Ishikawa (cell line): Measurements from ENCODE around the gene IVL.

Experiments used
- CEBPB ChIP-seq: IDR thresholded peaks from 2 replicates; pipeline ENCODE4 v1.6.1; 2012
- CREB1 ChIP-seq: IDR thresholded peaks from 2 replicates; pipeline ENCODE4 v1.6.1; 2012; ENCODE audit warnings: low read depth
- EGR1 ChIP-seq: IDR thresholded peaks from 2 replicates; pipeline ENCODE4 v1.6.1; 2012
- EP300 ChIP-seq: IDR thresholded peaks from 2 replicates; pipeline ENCODE4 v1.6.1; 2012; ENCODE audit warnings: borderline replicate concordance
- FOXM1 ChIP-seq: IDR thresholded peaks from 2 replicates; pipeline ENCODE4 v1.6.1; 2012; ENCODE audit warnings: low read depth, borderline replicate concordance
- MAX ChIP-seq: IDR thresholded peaks from 2 replicates; pipeline ENCODE4 v1.6.1; 2012
- NFIC ChIP-seq: IDR thresholded peaks from 2 replicates; pipeline ENCODE4 v1.6.1; 2012
- RAD21 ChIP-seq: IDR thresholded peaks from 2 replicates; pipeline ENCODE4 v1.6.1; 2012; ENCODE audit warnings: low read depth
- TAF1 ChIP-seq: IDR thresholded peaks from 2 replicates; pipeline ENCODE4 v1.6.1; 2012; ENCODE audit warnings: low read depth, mild to moderate bottlenecking
- TCF12 ChIP-seq: IDR thresholded peaks from 2 replicates; pipeline ENCODE4 v1.6.1; 2012; ENCODE audit warnings: low read depth
- TEAD4 ChIP-seq: IDR thresholded peaks from 2 replicates; pipeline ENCODE4 v1.6.1; 2012
- USF1 ChIP-seq: IDR thresholded peaks from 2 replicates; pipeline ENCODE4 v1.6.1; 2012
- YY1 ChIP-seq: IDR thresholded peaks from 2 replicates; pipeline ENCODE4 v1.6.1; 2012; ENCODE audit warnings: low read depth
- ZBTB7A ChIP-seq: IDR thresholded peaks from 2 replicates; pipeline ENCODE4 v1.6.1; 2012; ENCODE audit warnings: low read depth
- TF ChIP-seq, protein P1 (sequence below): IDR thresholded peaks from 2 replicates; pipeline ENCODE4 v1.6.1; 2012; ENCODE audit warnings: low read depth, mild to moderate bottlenecking

IVL gene

DNA sequence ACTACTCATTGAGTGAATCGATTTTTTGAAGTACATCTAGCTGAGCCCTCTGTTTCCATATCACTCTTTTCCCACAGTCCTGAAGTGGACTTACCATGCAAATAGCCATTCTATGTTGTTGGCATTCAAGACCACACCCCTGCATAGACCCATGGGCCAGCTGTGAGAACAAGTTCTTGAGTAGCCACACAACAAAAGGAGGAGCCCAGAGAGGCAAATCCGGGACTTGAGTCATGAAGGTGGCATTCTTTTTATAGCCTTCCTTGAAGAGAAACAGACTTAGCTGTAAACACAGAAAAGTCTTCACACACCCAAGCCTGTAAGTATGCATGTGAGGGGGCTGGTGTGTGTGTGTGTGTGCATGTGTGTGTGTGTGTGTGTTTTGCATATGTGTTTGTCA, 24.9 kb downstream of the IVL start:
- TF ChIP-seq YY1 (no peak), TCF12 (no peak), MAX (no peak), EGR1 (no peak), CREB1 (no peak), USF1 (no peak), FOXM1 (no peak), EP300 (no peak), CEBPB (no peak), TAF1 (no peak), TEAD4 (no peak)
- TF ChIP-seq, protein P1, sequence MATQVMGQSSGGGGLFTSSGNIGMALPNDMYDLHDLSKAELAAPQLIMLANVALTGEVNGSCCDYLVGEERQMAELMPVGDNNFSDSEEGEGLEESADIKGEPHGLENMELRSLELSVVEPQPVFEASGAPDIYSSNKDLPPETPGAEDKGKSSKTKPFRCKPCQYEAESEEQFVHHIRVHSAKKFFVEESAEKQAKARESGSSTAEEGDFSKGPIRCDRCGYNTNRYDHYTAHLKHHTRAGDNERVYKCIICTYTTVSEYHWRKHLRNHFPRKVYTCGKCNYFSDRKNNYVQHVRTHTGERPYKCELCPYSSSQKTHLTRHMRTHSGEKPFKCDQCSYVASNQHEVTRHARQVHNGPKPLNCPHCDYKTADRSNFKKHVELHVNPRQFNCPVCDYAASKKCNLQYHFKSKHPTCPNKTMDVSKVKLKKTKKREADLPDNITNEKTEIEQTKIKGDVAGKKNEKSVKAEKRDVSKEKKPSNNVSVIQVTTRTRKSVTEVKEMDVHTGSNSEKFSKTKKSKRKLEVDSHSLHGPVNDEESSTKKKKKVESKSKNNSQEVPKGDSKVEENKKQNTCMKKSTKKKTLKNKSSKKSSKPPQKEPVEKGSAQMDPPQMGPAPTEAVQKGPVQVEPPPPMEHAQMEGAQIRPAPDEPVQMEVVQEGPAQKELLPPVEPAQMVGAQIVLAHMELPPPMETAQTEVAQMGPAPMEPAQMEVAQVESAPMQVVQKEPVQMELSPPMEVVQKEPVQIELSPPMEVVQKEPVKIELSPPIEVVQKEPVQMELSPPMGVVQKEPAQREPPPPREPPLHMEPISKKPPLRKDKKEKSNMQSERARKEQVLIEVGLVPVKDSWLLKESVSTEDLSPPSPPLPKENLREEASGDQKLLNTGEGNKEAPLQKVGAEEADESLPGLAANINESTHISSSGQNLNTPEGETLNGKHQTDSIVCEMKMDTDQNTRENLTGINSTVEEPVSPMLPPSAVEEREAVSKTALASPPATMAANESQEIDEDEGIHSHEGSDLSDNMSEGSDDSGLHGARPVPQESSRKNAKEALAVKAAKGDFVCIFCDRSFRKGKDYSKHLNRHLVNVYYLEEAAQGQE: no peak

GRCh38 chr1:152940614-152941013, 32.3 kb downstream of the IVL start:
- TF ChIP-seq TCF12 (no peak), NFIC (no peak), YY1 (no peak), ZBTB7A (no peak), USF1 (no peak), EGR1 (no peak), RAD21 (no peak), CEBPB (no peak), EP300 (no peak), MAX (no peak), FOXM1 (no peak), TAF1 (no peak), TEAD4 (no peak), CREB1 (no peak)
- TF ChIP-seq, protein P1: no peak

DNA sequence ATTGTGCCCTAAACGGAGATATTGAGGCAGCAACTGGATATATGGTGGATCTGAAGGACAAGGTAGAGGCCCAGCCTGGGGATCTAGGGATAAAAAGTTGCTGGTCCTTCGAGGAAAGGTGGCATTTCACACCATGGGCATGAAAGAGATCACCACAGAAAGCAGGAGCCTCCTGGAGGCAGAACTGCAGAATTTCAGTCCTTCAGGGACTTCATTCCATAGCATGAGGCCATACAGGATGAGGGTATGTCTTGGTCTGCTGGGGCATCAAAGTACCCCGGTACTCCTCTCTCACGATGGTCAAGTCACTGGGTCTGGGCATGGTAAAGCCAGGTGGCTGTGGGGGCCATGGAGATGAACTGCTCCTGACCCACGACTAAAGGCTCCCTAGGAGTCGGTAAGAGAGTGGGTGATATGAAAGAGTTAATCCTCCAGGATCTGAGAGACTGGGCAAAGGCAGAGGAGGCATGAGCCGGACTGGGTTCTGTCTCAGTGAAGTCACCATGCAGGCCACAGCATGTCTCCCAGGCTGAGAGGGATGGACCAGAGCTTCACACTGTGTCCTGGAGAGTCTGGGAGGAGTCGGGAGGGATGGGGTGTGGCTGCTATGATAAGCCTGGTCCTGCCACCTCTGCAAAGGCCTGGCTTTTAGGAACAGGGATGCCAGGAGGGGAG, 32.8 kb downstream of the IVL start:
- TF ChIP-seq EP300 (no peak), NFIC (no peak), EGR1 (no peak), ZBTB7A (no peak), YY1 (no peak), CREB1 (no peak), RAD21 (no peak), CEBPB (no peak), TAF1 (no peak), MAX (no peak), TCF12 (no peak), USF1 (no peak), TEAD4 (no peak), FOXM1 (no peak)
- TF ChIP-seq, protein P1: no peak

DNA sequence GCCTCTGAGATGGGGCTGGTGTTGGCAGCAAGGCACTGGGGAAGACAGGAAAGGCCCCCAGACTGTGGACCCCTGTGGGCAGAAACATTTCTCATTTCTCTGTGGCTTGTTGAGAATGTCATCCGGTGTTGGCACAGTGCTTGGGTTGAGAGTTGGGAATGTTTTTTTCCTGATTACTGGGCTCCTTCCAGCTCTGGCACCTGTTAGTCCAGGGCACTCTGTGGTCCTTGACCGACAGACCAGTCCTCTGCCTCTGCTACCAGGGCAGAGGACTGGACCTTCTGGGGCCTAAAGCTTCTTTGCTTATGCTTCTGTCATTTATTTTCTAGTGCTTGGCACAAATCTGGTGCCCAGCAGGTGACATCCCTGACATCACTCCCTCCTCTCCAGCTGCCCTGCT, 33.8 kb downstream of the IVL start:
- TF ChIP-seq, protein P1: no peak
- TF ChIP-seq TAF1: no peak
- TF ChIP-seq CEBPB: no peak
